NCI-H2029 (cell line): ENCODE measurements around the gene AFF3.
"Not testable (repeated sequence)": the region's sequence is repeated elsewhere in the genome, so short reads cannot be mapped to it uniquely, and the experiment has no call there.

Source experiments
- DNase-seq: peaks from one replicate; lab custom pipeline; 2025; lab: John Stamatoyannopoulos, UW

The AFF3 gene

GRCh38 chr2:99787769-99788382, 354.5 kb downstream of the AFF3 start:
- DNase-seq: no peak

- DNase-seq: no peak
These were observed 355.6 kb downstream of the AFF3 start for GRCh38 chr2:99786636-99787390.

- no peak for DNase-seq
These were observed 357.4 kb downstream of the AFF3 start for GRCh38 chr2:99784946-99785345.

GRCh38 chr2:99784282-99784681, 358.1 kb downstream of the AFF3 start:
- DNase-seq: no peak

- DNase-seq: no peak
These were observed 362.1 kb downstream of the AFF3 start for GRCh38 chr2:99780276-99780675.

GRCh38 chr2:99779276-99779675, 363.1 kb downstream of the AFF3 start:
- no peak for DNase-seq

GRCh38 chr2:99777656-99778290, 364.6 kb downstream of the AFF3 start:
- DNase-seq: no peak

- DNase-seq: no peak
These were observed 365.3 kb downstream of the AFF3 start for GRCh38 chr2:99776906-99777646.

- no peak for DNase-seq
These were observed 366.0 kb downstream of the AFF3 start for GRCh38 chr2:99776206-99776905.

GRCh38 chr2:99775585-99775984, 366.8 kb downstream of the AFF3 start:
- DNase-seq: no peak

- DNase-seq: not testable (repeated sequence)
These were observed 368.7 kb downstream of the AFF3 start for GRCh38 chr2:99773642-99774041.

- no peak for DNase-seq
These were observed 369.6 kb downstream of the AFF3 start for GRCh38 chr2:99772591-99773331.

- no peak for DNase-seq
These were observed 370.6 kb downstream of the AFF3 start for GRCh38 chr2:99771681-99772333.

- no peak for DNase-seq
These were observed 371.5 kb downstream of the AFF3 start for GRCh38 chr2:99770876-99771275.

GRCh38 chr2:99765731-99766318, 376.6 kb downstream of the AFF3 start:
- no peak for DNase-seq

GRCh38 chr2:99763764-99764163, 378.6 kb downstream of the AFF3 start:
- DNase-seq: no peak

GRCh38 chr2:99762714-99763113, 379.7 kb downstream of the AFF3 start:
- no peak for DNase-seq

GRCh38 chr2:99757611-99758114, 384.7 kb downstream of the AFF3 start:
- no peak for DNase-seq

GRCh38 chr2:99756059-99756458, 386.3 kb downstream of the AFF3 start:
- DNase-seq: no peak

- no peak for DNase-seq
These were observed 388.2 kb downstream of the AFF3 start for GRCh38 chr2:99754210-99754609.
